Peyer's patch (tissue), 4 donors: ENCODE data around the gene INSL3. TPM values are rescaled to one million over a fixed set of nuclear protein-coding genes. Genes with fewer than 3 reads are reported as not detected.

Source experiments
- DNase-seq, 3 donors: peaks; one replicate each; pipeline ENCODE4 v3.0.0-alpha.2; 2017 to 2019
- H3K27ac ChIP-seq, 4 donors: fragments of 200-600 bp; sonication (generic); one replicate each; pipeline ENCODE4 v1.5.1; 2016 to 2019
- H3K27me3 ChIP-seq, 2 donors: fragments of 200-600 bp; sonication (generic); one replicate each; pipeline ENCODE4 v1.5.1; 2019
- H3K36me3 ChIP-seq, 3 donors: fragments of 200-600 bp; sonication (generic); one replicate each; pipeline ENCODE4 v1.5.1; 2016 to 2019
- H3K4me1 ChIP-seq, 4 donors: fragments of 200-600 bp; sonication (generic); one replicate each; pipeline ENCODE4 v1.5.1; 2016 to 2019
- H3K4me3 ChIP-seq, 4 donors: fragments of 200-600 bp; sonication (generic); 1 replicate in 3 of 4; 2 replicates in 1 of 4; pipeline ENCODE4 v1.5.1; 2016 to 2019; ENCODE audit warnings: mild to moderate bottlenecking in 1 of 4
- H3K9me3 ChIP-seq, 4 donors: fragments of 200-600 bp; sonication (generic); one replicate each; pipeline ENCODE4 v1.5.1; 2016 to 2019; ENCODE audit warnings: mild to moderate bottlenecking in 1 of 4
- CTCF ChIP-seq, 6 experiments: fragments of 450-650 bp in 4 of 6; fragments of 200-600 bp in 2 of 6; sonication (generic) in 1 of 6; IDR thresholded peaks; one replicate each; pipeline ENCODE4 v1.5.1; 2017 to 2019; ENCODE audit warnings: antibody characterized with exemption in 6 of 6, mild to moderate bottlenecking in 3 of 6, moderate library complexity in 1 of 6
- POLR2A ChIP-seq, 2 donors: fragments of 450-650 bp; IDR thresholded peaks; one replicate each; pipeline ENCODE4 v1.5.1; 2017; ENCODE audit warnings: antibody characterized with exemption in 2 of 2, mild to moderate bottlenecking in 2 of 2, moderate library complexity in 2 of 2
- total RNA-seq, 4 donors: library from RNA; depleted of rRNA; stranded (reverse); fragments of >200 nt; gene quantifications; one replicate each; pipeline ENCODE4 v1.1.0, GENCODE V29; 2016

The INSL3 gene, protein sequence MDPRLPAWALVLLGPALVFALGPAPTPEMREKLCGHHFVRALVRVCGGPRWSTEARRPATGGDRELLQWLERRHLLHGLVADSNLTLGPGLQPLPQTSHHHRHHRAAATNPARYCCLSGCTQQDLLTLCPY
- not detected for total RNA-seq

GRCh38 chr19:17821190-17821589 is at the start of gene INSL3:
TSS of gene INSL3 (minus strand) at chr19:17821519. CDS start at chr19:17821506, 13 bp downstream.
- Histone ChIP-seq H3K27me3 (no peaks in the 10 kb centered on the region), H3K4me1 (no peaks in the 10 kb centered on the region), H3K36me3 (no peaks in the 10 kb centered on the region), H3K27ac (no peak within 1 kb of the TSS), H3K9me3 (no peaks in the 10 kb centered on the region), H3K4me3 (no peak within 1 kb of the TSS)
- DNase-seq, result no peak
- TF ChIP-seq CTCF (IDR thresholded peaks at IDR 0.05), result no peak
- TF ChIP-seq POLR2A (IDR thresholded peaks at IDR 0.05), result no peak

GRCh38 chr19:17869114-17869608 is 47.8 kb upstream of the INSL3 start:
- no peak for TF ChIP-seq POLR2A (IDR thresholded peaks at IDR 0.05)
- no peak for TF ChIP-seq CTCF (IDR thresholded peaks at IDR 0.05)
- Histone ChIP-seq H3K9me3 (no peaks in the 10 kb centered on the region), H3K4me1 (peaks cover 0 to 29% (median 19%) of the 10 kb centered on the region in 4 donors), H3K27ac (no peak overlapping the region), H3K4me3 (no peak overlapping the region), H3K36me3 (peaks cover 0 to 8% (median 0%) of the 10 kb centered on the region in 3 donors), H3K27me3 (peaks cover 0 to 33% of the 10 kb centered on the region in 2 donors)
- no peak for DNase-seq

DNA sequence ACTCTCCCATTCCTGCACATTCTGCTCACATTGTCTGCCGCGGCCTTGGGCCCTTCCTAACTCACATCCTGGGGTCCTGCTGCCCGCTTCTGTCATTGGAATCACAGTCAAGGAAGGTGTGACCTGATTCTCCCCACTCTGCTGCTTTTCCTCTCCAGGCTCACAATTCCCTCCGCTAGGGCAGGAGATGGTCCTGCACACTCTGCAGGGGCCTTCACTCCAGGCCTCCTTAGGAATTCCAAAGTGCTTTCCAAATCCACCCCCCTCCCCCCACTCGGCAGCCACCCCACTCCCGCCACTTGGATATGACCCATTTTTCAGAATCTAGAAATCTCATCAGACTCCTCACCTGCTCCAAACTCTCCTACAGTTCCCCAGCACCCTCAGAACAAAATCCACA is 47.4 kb upstream of the INSL3 start:
- no peak for DNase-seq
- H3K4me1 ChIP-seq, result peaks cover 0 to 24% (median 17%) of the 10 kb centered on the region in 4 donors
- no peak overlapping the region for H3K4me3 ChIP-seq
- H3K9me3 ChIP-seq, result no peaks in the 10 kb centered on the region
- H3K36me3 ChIP-seq, result peaks cover 0 to 13% (median 0%) of the 10 kb centered on the region in 3 donors
- TF ChIP-seq POLR2A (IDR thresholded peaks at IDR 0.05) (no peak), CTCF (IDR thresholded peaks at IDR 0.05) (no peak)
- no peak overlapping the region for H3K27ac ChIP-seq
- peaks cover 0 to 30% of the 10 kb centered on the region in 2 donors for H3K27me3 ChIP-seq

GRCh38 chr19:17866964-17867486 is 45.7 kb upstream of the INSL3 start:
- H3K27ac ChIP-seq, result no peak overlapping the region

GRCh38 chr19:17866312-17866963 is 45.1 kb upstream of the INSL3 start:
- no peak overlapping the region for H3K4me3 ChIP-seq
- H3K9me3 ChIP-seq, result no peaks in the 10 kb centered on the region
- H3K27ac ChIP-seq, result no peak overlapping the region
- peaks cover 0 to 18% (median 6%) of the 10 kb centered on the region in 4 donors for H3K4me1 ChIP-seq
- DNase-seq, result no peak
- peaks cover 0 to 35% (median 0%) of the 10 kb centered on the region in 3 donors for H3K36me3 ChIP-seq
- no peak for TF ChIP-seq POLR2A (IDR thresholded peaks at IDR 0.05)
- H3K27me3 ChIP-seq, result peaks cover 0 to 7% of the 10 kb centered on the region in 2 donors

More at GRCh38 chr19:17866964-17867486, 45.7 kb upstream of the INSL3 start:
- Histone ChIP-seq H3K36me3 (peaks cover 0 to 29% (median 0%) of the 10 kb centered on the region in 3 donors), H3K27me3 (peaks cover 0 to 13% of the 10 kb centered on the region in 2 donors), H3K4me3 (no peak overlapping the region), H3K4me1 (peaks cover 0 to 16% (median 7%) of the 10 kb centered on the region in 4 donors), H3K9me3 (no peaks in the 10 kb centered on the region)
- DNase-seq, result no peak
- TF ChIP-seq CTCF (IDR thresholded peaks at IDR 0.05), result no peak
- TF ChIP-seq POLR2A (IDR thresholded peaks at IDR 0.05), result no peak
